Panc1 (cell line): ENCODE results near the gene ACOXL. TPM values are rescaled to one million over a fixed set of nuclear protein-coding genes. Genes with fewer than 3 reads are reported as not detected.

Experiments used
- ATAC-seq: fragments of 200-7000 bp; cut with Tn5 transposase; 2 replicates; pipeline ENCODE4 v1.9.1; 2020; ENCODE audit warnings: mild to moderate bottlenecking, moderate library complexity
- BruUV-seq: library from RNA; stranded (reverse); fragments of 400-500 nt; replicated peaks from 2 replicates; lab custom pipeline; 2021; lab: Mats Ljungman, UMichigan
- CTCF ChIA-PET: fragments of 300-600 bp; sonication (Branson Sonifier 250); formaldehyde crosslinking; loops from one replicate; lab custom pipeline; 2022; ENCODE audit warnings: antibody characterized with exemption; lab: Charles Lee
- POLR2A ChIA-PET: fragments of 300-600 bp; sonication (Branson Sonifier 250); formaldehyde crosslinking; loops from one replicate; lab custom pipeline; 2022; ENCODE audit warnings: antibody characterized with exemption; lab: Charles Lee
- DNase-seq: peaks from one replicate; pipeline ENCODE4 v3.0.0-alpha.2; 2010; ENCODE audit warnings: low read depth, low spot score
- H3K27ac ChIP-seq: 2 replicates; pipeline ENCODE4 v1.5.1; 2011; ENCODE audit warnings: mild to moderate bottlenecking, low read length, inconsistent platforms
- H3K27me3 ChIP-seq: fragments of 200-500 bp; sonication (Bioruptor generic); 2 replicates; pipeline ENCODE4 v1.6.0; 2014; ENCODE audit warnings: low read length, inconsistent platforms; ENCODE audit not compliant: control insufficient read depth, insufficient read depth
- H3K36me3 ChIP-seq: fragments of 200-500 bp; sonication (Bioruptor generic); 2 replicates; pipeline ENCODE4 v1.5.1; 2014; ENCODE audit warnings: inconsistent platforms, mild to moderate bottlenecking, low read length, moderate library complexity; ENCODE audit not compliant: control insufficient read depth, insufficient read depth
- H3K4me1 ChIP-seq: 2 replicates; pipeline ENCODE4 v1.5.1; 2011; ENCODE audit warnings: inconsistent platforms, mild to moderate bottlenecking, low read length, moderate library complexity; ENCODE audit not compliant: control insufficient read depth, insufficient read depth
- H3K4me3 ChIP-seq, 2 experiments: 2 replicates each; pipeline ENCODE4 v1.5.1; 2011 to 2012; ENCODE audit warnings: low read depth in 2 of 2, low read length in 2 of 2, mild to moderate bottlenecking in 2 of 2, inconsistent platforms in 1 of 2, moderate library complexity in 1 of 2
- H3K9me3 ChIP-seq: fragments of 200-500 bp; sonication (Bioruptor generic); 2 replicates; pipeline ENCODE4 v1.5.1; 2014; ENCODE audit warnings: low read depth, mild to moderate bottlenecking, inconsistent platforms, low read length, moderate library complexity; ENCODE audit not compliant: control insufficient read depth, insufficient read depth
- CTCF ChIP-seq: fragments of 450-650 bp; IDR thresholded peaks from 2 replicates; pipeline ENCODE4 v1.5.1; 2017; ENCODE audit warnings: mild to moderate bottlenecking
- POLR2AphosphoS5 ChIP-seq: IDR thresholded peaks from 2 replicates; pipeline ENCODE4 v1.6.1; 2012; ENCODE audit warnings: mild to moderate bottlenecking, low read depth, low read length, moderate library complexity
- REST ChIP-seq, 2 experiments: IDR thresholded peaks; 2 replicates each; pipeline ENCODE4 v1.6.1; 2011 to 2012; ENCODE audit warnings: low read depth in 2 of 2, control low read depth in 1 of 2, low read length in 1 of 2, mild to moderate bottlenecking in 1 of 2, moderate library complexity in 1 of 2; ENCODE audit not compliant: insufficient read depth in 1 of 2
- SIN3A ChIP-seq: IDR thresholded peaks from 2 replicates; pipeline ENCODE4 v1.6.1; 2012; ENCODE audit warnings: low read depth, mild to moderate bottlenecking, low read length, moderate library complexity, borderline replicate concordance; ENCODE audit not compliant: insufficient read depth
- TCF7L2 ChIP-seq: IDR thresholded peaks from 2 replicates; pipeline ENCODE4 v1.6.1; 2011; ENCODE audit warnings: mild to moderate bottlenecking, low read depth, low read length, inconsistent platforms
- in situ Hi-C: cut with HindIII; loops from 2 replicates; pipeline ENCODE4 v1.10.0; 2016; ENCODE audit warnings: low sequenced_read_pairs, low pct_unique_long_range_greater_than_20kb
- intact Hi-C: fragments of 100-400 bp; cut with micrococcal nuclease; formaldehyde crosslinking; loops from one replicate; pipeline ENCODE4 v1.10.0; 2022; ENCODE audit not compliant: unreplicated experiment
- total RNA-seq: library from RNA; stranded (reverse); gene quantifications from one replicate; pipeline ENCODE4 v1.2.1, GENCODE V29; 2021; ENCODE audit not compliant: unreplicated experiment

The ACOXL gene
- total RNA-seq, 1 experiment from 2014 or later = 4.9 TPM

- peaks cover 9% of the 10 kb centered on the region for H3K36me3 ChIP-seq
- BruUV-seq = no TSS peak
- no peaks in the 10 kb centered on the region for H3K27me3 ChIP-seq
- ChIA-PET POLR2A (no interaction called here), CTCF (interaction anchor here (0.6 kb wide), 1 partner anchor 1629 kb away, joined by 3 read pairs; no protein-coding TSS in a partner anchor)
- H3K9me3 ChIP-seq = no peaks in the 10 kb centered on the region
- in situ Hi-C loops (no loop called here), intact Hi-C loops (no loop called here)
- ATAC-seq (peak; percentile 74), DNase-seq (no peak)
- TF ChIP-seq REST (IDR thresholded peaks at IDR 0.05; ENCODE audit: insufficient read depth in 1 of 2, low read depth in 2 of 2, low read length in 1 of 2) = no peak
- no peak for TF ChIP-seq POLR2AphosphoS5
- TF ChIP-seq CTCF = no peak
- no peak for TF ChIP-seq SIN3A
- TF ChIP-seq TCF7L2 = no peak
- no peak overlapping the region for H3K4me3 ChIP-seq
- 0 out of 2 replicates have a peak, but pooled peaks cover 2% of the 10 kb centered on the region for H3K4me1 ChIP-seq
- H3K27ac ChIP-seq = no peak overlapping the region
Observed at GRCh38 chr2:111160758-111161157, 428.4 kb downstream of the ACOXL start.

GRCh38 chr2:111161971-111162370 is 429.6 kb downstream of the ACOXL start:
- ChIA-PET POLR2A (no interaction called here), CTCF (no interaction called here)
- Histone ChIP-seq H3K4me3 (no peak overlapping the region), H3K36me3 (peaks cover 9% of the 10 kb centered on the region), H3K27me3 (no peaks in the 10 kb centered on the region), H3K27ac (no peak overlapping the region), H3K9me3 (no peaks in the 10 kb centered on the region), H3K4me1 (0 out of 2 replicates have a peak, but pooled peaks cover 2% of the 10 kb centered on the region)
- in situ Hi-C loops = no loop called here
- no TSS peak for BruUV-seq
- no peak for DNase-seq
- intact Hi-C loops = no loop called here
- no peak for ATAC-seq
- TF ChIP-seq SIN3A = no peak
- no peak for TF ChIP-seq POLR2AphosphoS5
- no peak for TF ChIP-seq TCF7L2
- TF ChIP-seq REST (IDR thresholded peaks at IDR 0.05; ENCODE audit: insufficient read depth in 1 of 2, low read depth in 2 of 2, low read length in 1 of 2) = no peak
- TF ChIP-seq CTCF = no peak
